ENCODE data around the gene C2CD4D. TPM values are rescaled to one million over a fixed set of nuclear protein-coding genes. Genes with fewer than 3 reads are reported as not detected.

Gene C2CD4D
- total and polyA plus RNA-seq, 2 of the 13 experiments (the other 11 are each of a cell fraction or from before 2014, with no cell fraction given) = not detected

GRCh38 chr1:151837884-151838221 is 1.8 kb downstream of the C2CD4D start:
- no peak overlapping the region for H3K9ac ChIP-seq (ENCODE audit: insufficient read depth, low read depth, low read length)
- DNase-seq (ENCODE audit: low spot score) (no peak), FAIRE-seq (no peak), ATAC-seq (no peak)
- TF ChIP-seq MAX (IDR thresholded peaks at IDR 0.05) (0 out of 2 replicates have a peak, but pooled peaks have one; percentile 31), SKI (IDR thresholded peaks at IDR 0.05; ENCODE audit: partially characterized antibody) (no peak), ZNF687 (CRISPR knock-in tag; IDR thresholded peaks at IDR 0.05) (peak; percentile 38; the same call in 1 of the 2 replicates)
- peaks cover 76% of the 10 kb centered on the region for H3K4me1 ChIP-seq (ENCODE audit: insufficient read depth, low read length)
- POLR2A ChIA-PET = no interaction called here
- WGBS (ENCODE audit: low lambda C conversion rate) = 22% methylated on average over 1 of the region's 26 CpGs
- intact Hi-C loops (cut with micrococcal nuclease; ENCODE audit: unreplicated experiment) (loop anchor here (2.0 to 10.0 kb wide), 4 partner anchors 73 to 393 kb away; partner anchors contain the start of genes MRPL9 and TUFT1), in situ Hi-C loops (cut with HindIII; ENCODE audit: extremely low pct_ligation_motif_present, low pct_unique_long_range_greater_than_20kb) (loop anchor here (10.0 kb wide), 2 partner anchors 123 to 243 kb away; partner anchors contain the start of gene CELF3)
- BruUV-seq (replicated peaks) = no TSS peak
- peak overlapping the region; percentile 26 for H3K4me2 ChIP-seq (ENCODE audit: low read depth, low read length)
- H3K4me3 ChIP-seq (replicated peaks in 1 of 3; ENCODE audit: insufficient read depth in 1 of 3, low read depth in 2 of 3, low read length in 3 of 3) = peak overlapping the region in 1 of 3 experiments; percentile 27; a peak in 1 of 6 replicates
- no peaks in the 10 kb centered on the region for H3K9me3 ChIP-seq (ENCODE audit: low read length)
- H3K27ac ChIP-seq (ENCODE audit: extremely low read length, insufficient read depth, low read length) = no peak overlapping the region
- H3K36me3 ChIP-seq (replicated peaks in 1 of 2; ENCODE audit: control insufficient read depth in 1 of 2, insufficient read depth in 2 of 2, low read length in 2 of 2) = no peaks in the 10 kb centered on the region
- H4K20me1 ChIP-seq (ENCODE audit: insufficient read depth, low read length) = no peaks in the 10 kb centered on the region
- H3K79me2 ChIP-seq (ENCODE audit: insufficient read depth, low read length) = no peaks in the 10 kb centered on the region
- no peak overlapping the region for H2AFZ ChIP-seq (ENCODE audit: low read length)
- CTCF ChIA-PET (ENCODE audit: low intra/inter-chr PET ratio, low total read pairs) = interaction anchor here (2.5 kb wide), 1 partner anchor 244 kb away, joined by 14 read pairs; no protein-coding TSS in a partner anchor
- no peaks in the 10 kb centered on the region for H3K27me3 ChIP-seq (ENCODE audit: control insufficient read depth in 1 of 2, insufficient read depth in 2 of 2, low read length in 2 of 2)

Data from HepG2 (cell line).